IgD-negative memory B cell (primary cell): ENCODE data around the gene MIB1. TPM values are rescaled to one million over a fixed set of nuclear protein-coding genes. Genes with fewer than 3 reads are reported as not detected.
A peak's percentile ranks its signal among the peaks of the same experiment; 100 is the strongest.
"Not testable (repeated sequence)": the region's sequence is repeated elsewhere in the genome, so short reads cannot be mapped to it uniquely, and the experiment has no call there.

Source experiments
- H3K27ac Mint-ChIP-seq, 3 donors: one replicate each; pipeline ENCODE4 v1.8.0; 2020 to 2022; ENCODE audit warnings: mild to moderate bottlenecking in 3 of 3, mixed read lengths in 3 of 3, moderate library complexity in 1 of 3
- H3K27me3 Mint-ChIP-seq: one replicate; pipeline ENCODE4 v1.8.0; 2021; ENCODE audit warnings: mixed read lengths
- H3K36me3 Mint-ChIP-seq: one replicate; pipeline ENCODE4 v1.8.0; 2020; ENCODE audit warnings: mild to moderate bottlenecking, mixed read lengths
- H3K4me1 Mint-ChIP-seq, 3 donors: one replicate each; pipeline ENCODE4 v1.8.0; 2020 to 2022; ENCODE audit warnings: mixed read lengths in 3 of 3, mild to moderate bottlenecking in 1 of 3
- H3K4me3 Mint-ChIP-seq, 4 donors: one replicate each; pipeline ENCODE4 v1.8.0; 2020 to 2022; ENCODE audit warnings: mild to moderate bottlenecking in 4 of 4, mixed read lengths in 4 of 4, moderate library complexity in 3 of 4
- H3K9me3 Mint-ChIP-seq, 3 donors: one replicate each; pipeline ENCODE4 v1.8.0; 2020 to 2021; ENCODE audit warnings: mixed read lengths in 3 of 3, mild to moderate bottlenecking in 1 of 3
- polyA plus RNA-seq: library from polyadenylated mRNA; unstranded; fragments of 300-500 nt; fragmentation: Illumina TruSeq; gene quantifications from one replicate; pipeline ENCODE4 v1.2.3, GENCODE V29; 2021

Gene MIB1
- 2.2 TPM for polyA plus RNA-seq

GRCh38 chr18:21740538-21741311 is at the start of gene MIB1:
Gene MIB1 (plus strand): TSS chr18:21740792. CDS start chr18:21741584, 792 bp downstream.
- peak within 1 kb of the TSS; percentile 96 to 99 (median 98) for H3K4me3 Mint-ChIP-seq
- peak within 1 kb of the TSS; percentile 92 to 97 (median 95) for H3K27ac Mint-ChIP-seq
- H3K27me3 Mint-ChIP-seq, result no peaks in the 10 kb centered on the region
- peaks cover 19 to 39% (median 30%) of the 10 kb centered on the region in 3 donors for H3K4me1 Mint-ChIP-seq
- peaks cover 2% of the 10 kb centered on the region for H3K36me3 Mint-ChIP-seq
- H3K9me3 Mint-ChIP-seq, result peaks cover 0 to 2% (median 0%) of the 10 kb centered on the region in 3 donors

DNA sequence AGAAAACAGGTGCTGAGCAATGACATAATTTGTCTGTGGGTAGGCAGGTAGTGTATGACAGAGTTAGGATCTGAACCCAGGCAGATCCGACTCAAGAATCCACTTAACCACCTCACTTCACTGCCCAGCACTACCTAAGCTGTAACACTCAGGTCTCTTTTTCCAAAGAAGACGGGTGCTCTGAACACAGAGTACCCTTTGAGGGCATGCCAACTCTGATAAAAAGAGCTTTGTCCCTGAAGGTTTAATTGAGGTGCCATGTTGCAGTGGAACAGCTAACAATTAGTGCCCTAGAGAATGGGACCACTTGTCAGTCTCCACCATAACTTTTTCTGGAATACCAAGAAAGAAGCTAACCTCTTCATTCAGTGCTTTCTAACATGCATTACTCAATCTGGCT is 47.3 kb upstream of the MIB1 start:
- Mint-ChIP-seq H3K4me1 (peaks cover 2 to 11% (median 7%) of the 10 kb centered on the region in 3 donors), H3K4me3 (no peak overlapping the region), H3K27ac (no peak overlapping the region), H3K36me3 (peaks cover 18% of the 10 kb centered on the region), H3K27me3 (no peaks in the 10 kb centered on the region), H3K9me3 (peaks cover 2 to 7% (median 4%) of the 10 kb centered on the region in 3 donors)

- peaks cover 8% of the 10 kb centered on the region for H3K36me3 Mint-ChIP-seq
Measured at GRCh38 chr18:21700528-21701075, 40.0 kb upstream of the MIB1 start.

GRCh38 chr18:21701621-21702020 is 39.0 kb upstream of the MIB1 start:
- peak overlapping the region in 1 of 4 donors; percentile 29 for H3K4me3 Mint-ChIP-seq
- no peaks in the 10 kb centered on the region for H3K27me3 Mint-ChIP-seq
- no peaks in the 10 kb centered on the region for H3K9me3 Mint-ChIP-seq
- H3K4me1 Mint-ChIP-seq, result peaks cover 11 to 25% (median 22%) of the 10 kb centered on the region in 3 donors
- H3K27ac Mint-ChIP-seq, result no peak overlapping the region
- H3K36me3 Mint-ChIP-seq, result peaks cover 7% of the 10 kb centered on the region

More at GRCh38 chr18:21700528-21701075, 40.0 kb upstream of the MIB1 start:
- peak overlapping the region in 1 of 3 donors; percentile 35 for H3K27ac Mint-ChIP-seq
- H3K4me3 Mint-ChIP-seq, result peak overlapping the region in 1 of 4 donors; percentile 9
- H3K9me3 Mint-ChIP-seq, result no peaks in the 10 kb centered on the region
- peaks cover 11 to 22% (median 22%) of the 10 kb centered on the region in 3 donors for H3K4me1 Mint-ChIP-seq
- H3K27me3 Mint-ChIP-seq, result no peaks in the 10 kb centered on the region

GRCh38 chr18:21702602-21703001 is 38.0 kb upstream of the MIB1 start:
- Mint-ChIP-seq H3K27ac (peak overlapping the region in 1 of 3 donors; percentile 96), H3K27me3 (no peaks in the 10 kb centered on the region), H3K9me3 (no peaks in the 10 kb centered on the region), H3K36me3 (peaks cover 7% of the 10 kb centered on the region), H3K4me3 (peak overlapping the region; percentile 73 to 98 (median 94)), H3K4me1 (peaks cover 11 to 25% (median 22%) of the 10 kb centered on the region in 3 donors)

DNA sequence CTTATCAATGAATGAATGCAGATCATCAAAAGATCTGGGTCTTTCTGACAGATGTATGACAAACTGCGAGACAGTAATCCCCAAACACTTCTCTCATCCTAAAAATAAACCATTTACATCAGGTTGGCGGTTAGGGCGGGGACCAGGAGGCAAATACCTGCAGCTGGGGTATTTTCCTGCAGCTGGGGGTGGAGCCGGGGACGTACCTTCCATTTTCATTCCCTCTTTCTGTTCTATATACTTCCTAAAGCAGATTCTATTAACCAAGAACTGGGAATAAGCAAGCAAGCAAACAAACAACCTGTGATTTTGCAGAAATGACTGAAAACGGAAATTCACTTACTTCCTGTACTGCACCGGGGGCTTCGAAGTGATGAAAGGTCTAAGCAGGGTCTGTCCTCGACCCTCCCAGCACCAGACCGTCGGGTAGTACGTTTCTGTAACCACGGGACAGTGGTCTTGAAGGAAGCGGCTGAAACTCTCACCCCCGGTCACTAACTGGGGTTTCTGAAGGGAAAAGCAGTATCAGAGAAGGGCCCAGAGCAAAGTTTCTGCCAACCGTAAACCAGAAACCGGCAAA is 37.3 kb upstream of the MIB1 start:
- Mint-ChIP-seq H3K4me3 (peak overlapping the region; percentile 94 to 98 (median 96)), H3K27me3 (no peaks in the 10 kb centered on the region), H3K36me3 (peaks cover 5% of the 10 kb centered on the region), H3K4me1 (peaks cover 11 to 25% (median 22%) of the 10 kb centered on the region in 3 donors), H3K27ac (peak overlapping the region; percentile 85 to 96 (median 96)), H3K9me3 (no peaks in the 10 kb centered on the region)

DNA sequence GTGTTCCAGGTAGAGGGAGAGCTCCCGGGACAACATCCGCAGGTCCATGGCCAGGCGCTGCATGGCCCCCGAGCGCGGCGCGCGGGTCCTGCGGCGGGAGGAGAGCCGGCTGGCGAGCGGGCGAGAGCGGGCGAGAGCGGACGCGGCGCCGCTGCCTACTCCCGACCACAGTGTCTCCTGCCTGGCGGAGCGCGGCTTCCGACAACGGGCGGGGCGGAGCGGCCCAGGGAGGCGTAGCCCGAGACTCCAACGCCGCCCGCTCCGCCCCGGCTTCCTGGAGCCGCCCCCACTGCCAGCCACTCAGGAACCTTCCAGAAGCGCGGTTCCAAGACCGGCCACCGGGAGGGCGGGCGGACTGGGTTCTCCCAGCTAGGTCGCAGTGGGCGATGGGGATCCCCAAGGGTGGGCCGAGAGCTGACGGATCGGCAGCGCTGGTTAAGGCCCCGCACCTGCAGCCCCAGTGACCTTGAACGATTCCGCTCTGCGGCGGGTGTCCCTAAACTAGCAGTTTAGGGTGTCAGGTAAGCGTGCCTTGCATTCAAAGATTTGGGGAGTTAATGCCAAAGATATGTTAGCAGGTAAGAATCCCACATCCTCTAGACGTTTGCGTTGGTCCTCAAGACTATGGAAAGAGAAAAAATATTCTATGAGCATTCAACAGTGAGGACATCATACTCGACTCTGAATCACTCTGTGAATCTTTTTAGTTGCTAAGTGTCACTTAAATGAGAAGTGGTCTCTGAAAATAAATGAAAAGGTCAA is 35.8 kb upstream of the MIB1 start, which contains the start of gene ABHD3:
Gene ABHD3, minus strand, starts transcription at position 172 of the 762 bp plus-strand sequence. Its CDS starts 109 bp downstream, at position 63.
- Mint-ChIP-seq H3K27ac (peak within 1 kb of the TSS; percentile 85 to 96 (median 96)), H3K4me3 (peak within 1 kb of the TSS; percentile 94 to 98 (median 96)), H3K36me3 (peaks cover 2% of the 10 kb centered on the region), H3K27me3 (no peaks in the 10 kb centered on the region), H3K4me1 (peaks cover 9 to 25% (median 18%) of the 10 kb centered on the region in 3 donors), H3K9me3 (no peaks in the 10 kb centered on the region)

DNA sequence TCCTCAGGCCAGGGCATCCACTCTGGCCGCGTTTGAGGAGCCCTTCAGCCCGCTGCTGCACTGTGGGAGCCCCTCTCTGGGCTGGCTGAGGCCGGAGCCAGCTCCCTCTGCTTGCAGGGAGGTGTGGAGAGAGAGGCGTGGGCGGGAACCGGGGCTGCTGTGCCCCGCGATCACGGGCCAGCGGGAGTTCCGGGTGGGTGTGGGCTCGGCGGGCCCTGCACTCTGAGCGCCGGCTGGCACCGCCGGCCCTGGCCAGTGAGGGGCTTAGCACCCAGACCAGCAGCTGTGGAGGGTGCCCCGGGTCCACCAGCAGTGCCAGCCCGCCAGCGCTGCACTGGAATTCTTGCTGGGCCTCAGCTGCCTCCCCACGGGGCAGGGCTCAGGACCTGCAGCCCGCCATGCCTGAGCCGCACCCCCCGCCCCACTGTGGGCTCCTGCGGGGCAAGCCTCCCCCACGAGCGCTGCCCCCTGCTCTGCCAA is 34.2 kb upstream of the MIB1 start:
- Mint-ChIP-seq H3K4me1 (peaks cover 9 to 25% (median 18%) of the 10 kb centered on the region in 3 donors), H3K9me3 (no peaks in the 10 kb centered on the region), H3K27ac (no peak overlapping the region)

DNA sequence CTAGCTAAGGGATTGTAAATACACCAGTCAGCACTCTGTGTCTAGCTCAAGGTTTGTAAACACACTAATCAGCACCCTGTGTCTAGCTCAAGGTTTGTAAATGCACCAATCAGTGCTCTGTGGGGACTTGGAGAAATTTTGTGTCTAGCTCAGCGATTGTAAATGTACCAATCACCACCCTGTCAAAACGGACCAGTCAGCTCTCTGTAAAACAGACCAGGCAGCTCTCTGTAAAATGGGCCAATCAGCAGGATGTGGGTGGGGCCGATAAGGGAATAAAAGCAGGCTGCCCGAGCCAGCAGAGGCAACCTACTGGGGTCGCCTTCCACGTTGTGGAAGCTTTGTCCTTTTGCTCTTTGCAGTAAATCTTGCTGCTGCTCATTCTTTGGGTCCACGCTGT is 33.5 kb upstream of the MIB1 start:
- Mint-ChIP-seq H3K27ac (peak overlapping the region in 1 of 3 donors; percentile 53), H3K4me1 (peaks cover 9 to 25% (median 18%) of the 10 kb centered on the region in 3 donors), H3K4me3 (peak overlapping the region in 2 of 4 donors; percentile 39 to 65)
- not testable (repeated sequence) for H3K36me3 Mint-ChIP-seq, H3K9me3 Mint-ChIP-seq, H3K27me3 Mint-ChIP-seq

More for the DNA sequence above, 34.2 kb upstream of the MIB1 start:
- no peaks in the 10 kb centered on the region for H3K27me3 Mint-ChIP-seq
- H3K4me3 Mint-ChIP-seq, result no peak overlapping the region
- H3K36me3 Mint-ChIP-seq, result peaks cover 2% of the 10 kb centered on the region

DNA sequence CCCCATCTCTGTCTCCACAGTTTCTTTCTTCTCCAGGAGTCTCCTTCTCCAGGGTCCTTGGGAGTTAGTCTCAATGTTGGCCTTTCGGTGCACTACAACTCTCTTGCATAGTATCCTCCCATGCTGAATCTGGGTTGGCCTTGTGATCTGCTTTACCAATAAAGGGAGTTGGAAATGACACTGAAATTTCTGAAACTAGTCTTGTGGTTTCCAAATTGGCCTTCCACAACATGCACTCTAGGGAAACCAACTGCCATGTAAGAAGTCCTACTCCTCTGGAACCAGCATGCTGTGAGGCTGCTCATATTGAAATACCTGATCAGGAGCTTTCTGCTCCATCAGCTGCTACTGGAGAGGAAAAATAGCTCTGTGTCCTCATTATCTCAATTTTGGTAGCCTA is 26.1 kb upstream of the MIB1 start:
- no peak overlapping the region for H3K4me3 Mint-ChIP-seq
- H3K27me3 Mint-ChIP-seq, result peaks cover 1% of the 10 kb centered on the region
- H3K4me1 Mint-ChIP-seq, result no peaks in the 10 kb centered on the region
- peaks cover 2% of the 10 kb centered on the region for H3K36me3 Mint-ChIP-seq
- no peak overlapping the region for H3K27ac Mint-ChIP-seq
- H3K9me3 Mint-ChIP-seq, result peaks cover 0 to 4% (median 0%) of the 10 kb centered on the region in 3 donors

DNA sequence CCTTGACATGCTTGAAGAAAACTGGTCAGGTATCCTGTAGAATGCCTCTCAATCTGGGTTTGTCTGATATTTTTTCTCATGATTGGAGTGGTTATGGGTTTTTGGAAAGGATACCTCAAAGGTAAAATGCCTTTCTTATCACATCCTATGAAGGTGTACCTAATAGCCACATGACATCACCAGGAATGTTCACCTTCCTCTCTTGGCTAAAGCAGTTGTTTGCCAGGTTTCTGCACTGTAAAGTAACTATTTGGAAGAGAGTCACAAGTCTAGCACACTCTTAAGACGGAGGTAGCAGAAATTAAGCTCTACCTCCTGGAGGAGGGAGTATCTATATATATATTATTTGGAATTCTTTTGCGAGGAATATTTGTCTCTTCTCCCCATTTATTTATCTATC is 17.9 kb upstream of the MIB1 start:
- Mint-ChIP-seq H3K4me1 (no peaks in the 10 kb centered on the region), H3K9me3 (no peaks in the 10 kb centered on the region), H3K4me3 (no peak overlapping the region), H3K36me3 (no peaks in the 10 kb centered on the region), H3K27ac (no peak overlapping the region), H3K27me3 (peaks cover 2% of the 10 kb centered on the region)

DNA sequence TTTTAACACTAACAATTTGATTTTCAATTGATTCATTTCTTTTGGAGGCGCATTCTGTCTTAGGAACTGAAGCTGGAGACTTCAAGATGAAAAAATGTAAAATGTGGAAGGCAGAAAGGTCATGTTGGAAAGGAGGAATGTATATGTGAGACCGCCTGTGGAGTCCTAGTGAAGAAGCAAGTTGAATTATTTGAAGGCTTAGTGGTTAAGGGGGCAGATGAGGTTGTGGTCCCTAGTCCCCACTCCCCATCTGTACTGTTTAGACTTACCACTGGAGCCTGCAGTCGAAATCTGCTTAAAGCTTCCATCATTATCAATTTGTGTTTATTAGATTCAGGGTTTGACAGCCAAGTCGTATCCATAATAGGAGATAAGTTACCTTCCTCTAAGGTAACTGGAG is 15.4 kb upstream of the MIB1 start:
- Mint-ChIP-seq H3K27me3 (peaks cover 2% of the 10 kb centered on the region), H3K27ac (no peak overlapping the region), H3K36me3 (no peaks in the 10 kb centered on the region), H3K4me1 (no peaks in the 10 kb centered on the region), H3K9me3 (no peaks in the 10 kb centered on the region), H3K4me3 (no peak overlapping the region)

DNA sequence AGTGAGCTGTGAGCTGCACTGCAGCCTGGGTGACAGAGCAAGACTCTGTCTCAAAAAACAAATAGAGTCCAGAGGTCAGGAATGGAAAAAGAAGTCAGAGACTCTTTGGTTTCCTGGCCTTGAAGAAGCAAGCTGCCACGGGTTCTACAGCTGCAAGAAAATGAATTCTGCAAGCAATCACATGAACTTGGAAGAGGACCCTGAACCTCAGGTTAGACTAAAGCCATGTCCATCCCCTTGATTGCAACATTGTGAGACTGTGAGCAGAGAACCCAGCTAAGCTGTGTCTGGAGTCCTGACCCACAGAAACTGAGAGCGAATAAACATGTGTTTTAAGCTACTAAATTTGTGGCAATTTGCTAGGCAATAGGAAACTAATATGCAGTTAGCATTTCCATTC is 12.9 kb upstream of the MIB1 start:
- Mint-ChIP-seq H3K36me3 (no peaks in the 10 kb centered on the region), H3K27ac (no peak overlapping the region), H3K4me3 (no peak overlapping the region), H3K27me3 (no peaks in the 10 kb centered on the region), H3K9me3 (no peaks in the 10 kb centered on the region), H3K4me1 (no peaks in the 10 kb centered on the region)

GRCh38 chr18:21733011-21733410 is 7.6 kb upstream of the MIB1 start:
- Mint-ChIP-seq H3K9me3 (peaks cover 0 to 2% (median 0%) of the 10 kb centered on the region in 3 donors), H3K4me3 (no peak overlapping the region), H3K4me1 (no peaks in the 10 kb centered on the region), H3K27ac (no peak overlapping the region), H3K27me3 (no peaks in the 10 kb centered on the region), H3K36me3 (peaks cover 2% of the 10 kb centered on the region)
